Panc1 (cell line): ENCODE data around the gene TMEM109.

Source experiments
- CTCF ChIP-seq: fragments of 450-650 bp; IDR thresholded peaks from 2 replicates; pipeline ENCODE4 v1.5.1; 2017; ENCODE audit warnings: mild to moderate bottlenecking
- POLR2AphosphoS5 ChIP-seq: IDR thresholded peaks from 2 replicates; pipeline ENCODE4 v1.6.1; 2012; ENCODE audit warnings: mild to moderate bottlenecking, low read depth, low read length, moderate library complexity
- REST ChIP-seq, 2 experiments: IDR thresholded peaks; 2 replicates each; pipeline ENCODE4 v1.6.1; 2011 to 2012; ENCODE audit warnings: low read depth in 2 of 2, control low read depth in 1 of 2, low read length in 1 of 2, mild to moderate bottlenecking in 1 of 2, moderate library complexity in 1 of 2; ENCODE audit not compliant: insufficient read depth in 1 of 2
- SIN3A ChIP-seq: IDR thresholded peaks from 2 replicates; pipeline ENCODE4 v1.6.1; 2012; ENCODE audit warnings: low read depth, mild to moderate bottlenecking, low read length, moderate library complexity, borderline replicate concordance; ENCODE audit not compliant: insufficient read depth
- TCF7L2 ChIP-seq: IDR thresholded peaks from 2 replicates; pipeline ENCODE4 v1.6.1; 2011; ENCODE audit warnings: mild to moderate bottlenecking, low read depth, low read length, inconsistent platforms

DNA sequence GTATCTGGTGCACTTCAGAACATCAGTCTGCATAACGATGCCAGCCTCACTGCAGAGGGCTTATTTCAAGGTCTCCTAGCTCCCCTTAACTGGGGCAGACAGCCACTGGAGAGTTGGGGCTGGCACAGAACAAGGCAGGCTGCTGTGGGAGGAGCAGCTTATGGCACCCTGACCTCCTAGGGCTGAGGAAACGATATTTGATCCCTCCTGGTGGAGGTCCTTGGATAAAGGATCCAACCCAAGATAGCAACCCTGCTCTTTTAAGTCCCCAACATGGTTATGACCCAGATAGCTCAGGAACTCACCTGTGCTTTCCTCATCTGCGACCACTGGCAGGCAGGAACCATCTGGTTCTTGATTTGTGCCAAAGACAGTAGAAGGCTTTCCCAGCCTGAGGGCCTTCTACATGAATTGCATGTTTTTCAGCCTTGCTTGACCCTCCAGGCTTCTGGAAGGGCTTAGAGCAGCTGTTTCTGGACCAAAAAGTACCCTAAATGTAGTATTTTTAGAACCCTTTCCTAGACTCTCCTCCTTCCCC is 2.8 kb downstream of the TMEM109 start:
- TF ChIP-seq POLR2AphosphoS5 (no peak), CTCF (no peak), REST (IDR thresholded peaks at IDR 0.05; ENCODE audit: insufficient read depth in 1 of 2, low read depth in 2 of 2, low read length in 1 of 2) (no peak), TCF7L2 (no peak), SIN3A (no peak)
